PC-3 (cell line): ENCODE results near the gene FRAT2. TPM values are rescaled to one million over a fixed set of nuclear protein-coding genes. Genes with fewer than 3 reads are reported as not detected.

ENCODE experiments used
- ATAC-seq: fragments of 200-7000 bp; cut with Tn5 transposase; 2 replicates; pipeline ENCODE4 v1.9.1; 2020; ENCODE audit warnings: mild to moderate bottlenecking, moderate library complexity
- BruUV-seq: library from RNA; stranded (reverse); fragments of 400-500 nt; replicated peaks from 2 replicates; lab custom pipeline; 2021; lab: Mats Ljungman, UMichigan
- CTCF ChIA-PET: fragments of 300-600 bp; sonication (Branson Sonifier 250); formaldehyde crosslinking; loops from one replicate; lab custom pipeline; 2022; ENCODE audit warnings: antibody characterized with exemption; lab: Charles Lee
- POLR2A ChIA-PET: fragments of 300-600 bp; sonication (Branson Sonifier 250); formaldehyde crosslinking; loops from one replicate; lab custom pipeline; 2022; ENCODE audit warnings: antibody characterized with exemption; ENCODE audit not compliant: unreplicated experiment; lab: Charles Lee
- DNase-seq: peaks from one replicate; pipeline ENCODE4 v3.0.0-alpha.2; 2015
- H2AFZ ChIP-seq: fragments of 300-600 bp; sonication (generic); 2 replicates; pipeline ENCODE4 v1.6.0; 2016; ENCODE audit warnings: antibody characterized with exemption, low read length
- H3F3A ChIP-seq: fragments of 300-600 bp; sonication (generic); one replicate; pipeline ENCODE4 v1.6.0; 2017; ENCODE audit warnings: antibody characterized with exemption, low read length, control low read depth, mild to moderate bottlenecking; ENCODE audit not compliant: unreplicated experiment
- H3K27ac ChIP-seq: fragments of 300-600 bp; sonication (generic); 2 replicates; pipeline ENCODE4 v1.5.1; 2016; ENCODE audit warnings: mild to moderate bottlenecking, low read length
- H3K27me3 ChIP-seq: fragments of 300-600 bp; sonication (generic); 2 replicates; pipeline ENCODE4 v1.6.1; 2016; ENCODE audit warnings: low read length, mixed read lengths
- H3K36me3 ChIP-seq: fragments of 300-600 bp; sonication (generic); 2 replicates; pipeline ENCODE4 v1.6.1; 2016; ENCODE audit warnings: low read depth, mixed run types, low read length, mixed read lengths
- H3K4me1 ChIP-seq: fragments of 300-600 bp; sonication (generic); 2 replicates; pipeline ENCODE4 v1.5.1; 2016; ENCODE audit warnings: low read length; ENCODE audit not compliant: insufficient read depth
- H3K4me2 ChIP-seq: fragments of 300-600 bp; sonication (generic); 2 replicates; pipeline ENCODE4 v1.6.0; 2016; ENCODE audit warnings: low read length
- H3K4me3 ChIP-seq: fragments of 300-600 bp; sonication (generic); 2 replicates; pipeline ENCODE4 v1.5.1; 2016; ENCODE audit warnings: mild to moderate bottlenecking, low read length, mixed read lengths
- H3K79me2 ChIP-seq: fragments of 300-600 bp; sonication (generic); 2 replicates; pipeline ENCODE4 v1.6.1; 2017; ENCODE audit warnings: low read length, mixed read lengths
- H3K9ac ChIP-seq: fragments of 300-600 bp; sonication (generic); 2 replicates; pipeline ENCODE4 v1.6.0; 2016; ENCODE audit warnings: mild to moderate bottlenecking, low read length
- H3K9me2 ChIP-seq: fragments of 300-600 bp; sonication (generic); replicated peaks from 2 replicates; pipeline ENCODE4 v1.6.1; 2016; ENCODE audit warnings: mixed run types, low read length, mixed read lengths
- H3K9me3 ChIP-seq: fragments of 300-600 bp; sonication (generic); 2 replicates; pipeline ENCODE4 v1.6.1; 2016; ENCODE audit warnings: low read length, mixed read lengths
- H4K20me1 ChIP-seq: fragments of 300-600 bp; sonication (generic); 2 replicates; pipeline ENCODE4 v1.6.1; 2016; ENCODE audit warnings: low read length, mixed read lengths
- EZH2 ChIP-seq: fragments of 300-600 bp; sonication (generic); IDR thresholded peaks from one replicate; pipeline ENCODE4 v1.6.1; 2017; ENCODE audit warnings: antibody characterized with exemption, mild to moderate bottlenecking, low read length; ENCODE audit not compliant: unreplicated experiment
- EZH2phosphoT487 ChIP-seq: fragments of 300-600 bp; sonication (generic); IDR thresholded peaks from 2 replicates; pipeline ENCODE4 v1.6.1; 2018; ENCODE audit warnings: mild to moderate bottlenecking, antibody characterized with exemption, low read length, borderline replicate concordance
- intact Hi-C: fragments of 100-400 bp; cut with micrococcal nuclease; formaldehyde crosslinking; loops from 2 replicates; pipeline ENCODE4 v1.9.0; 2023
- total RNA-seq: library from RNA; depleted of rRNA; stranded (reverse); fragments of >200 nt; gene quantifications from 2 replicates; pipeline ENCODE4 v1.2.3, GENCODE V29; 2014
- TF ChIP-seq, protein P1 (sequence below): fragments of 300-600 bp; sonication (generic); conservative IDR thresholded peaks from 2 replicates; pipeline ENCODE4 v1.5.1; 2017; ENCODE audit warnings: antibody characterized with exemption, low read depth, mild to moderate bottlenecking, low read length

Gene FRAT2
- total RNA-seq, 1 experiment from 2014 or later: 19.2 TPM

DNA sequence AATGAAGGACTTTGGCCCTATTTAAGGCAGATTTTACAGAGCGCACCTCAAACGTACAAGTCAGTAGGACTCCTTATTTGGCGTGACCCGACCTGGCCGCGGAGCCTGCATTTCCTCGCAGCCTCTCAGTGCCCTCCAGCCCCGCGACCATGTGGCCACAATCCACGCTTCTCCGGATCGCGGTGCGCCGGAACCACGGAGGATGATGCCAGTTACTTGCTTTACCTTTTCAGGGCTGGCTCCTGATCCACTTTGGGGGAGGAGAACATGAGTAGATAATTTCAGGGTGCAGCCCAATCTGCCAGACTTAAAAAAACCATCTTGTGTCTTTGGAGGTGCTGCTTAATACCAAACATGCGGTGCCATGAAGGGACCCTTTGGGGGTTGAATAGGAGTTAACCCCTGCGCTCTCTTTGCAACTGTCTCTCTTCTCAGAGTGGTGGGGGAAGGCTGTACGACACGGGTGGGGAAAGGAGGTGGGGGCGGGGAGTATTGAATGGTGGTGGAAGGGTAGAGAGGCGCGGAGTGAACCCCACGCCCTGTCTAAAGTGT lies 14.0 kb downstream of the FRAT2 start:
- H3K27ac ChIP-seq: no peak overlapping the region

DNA sequence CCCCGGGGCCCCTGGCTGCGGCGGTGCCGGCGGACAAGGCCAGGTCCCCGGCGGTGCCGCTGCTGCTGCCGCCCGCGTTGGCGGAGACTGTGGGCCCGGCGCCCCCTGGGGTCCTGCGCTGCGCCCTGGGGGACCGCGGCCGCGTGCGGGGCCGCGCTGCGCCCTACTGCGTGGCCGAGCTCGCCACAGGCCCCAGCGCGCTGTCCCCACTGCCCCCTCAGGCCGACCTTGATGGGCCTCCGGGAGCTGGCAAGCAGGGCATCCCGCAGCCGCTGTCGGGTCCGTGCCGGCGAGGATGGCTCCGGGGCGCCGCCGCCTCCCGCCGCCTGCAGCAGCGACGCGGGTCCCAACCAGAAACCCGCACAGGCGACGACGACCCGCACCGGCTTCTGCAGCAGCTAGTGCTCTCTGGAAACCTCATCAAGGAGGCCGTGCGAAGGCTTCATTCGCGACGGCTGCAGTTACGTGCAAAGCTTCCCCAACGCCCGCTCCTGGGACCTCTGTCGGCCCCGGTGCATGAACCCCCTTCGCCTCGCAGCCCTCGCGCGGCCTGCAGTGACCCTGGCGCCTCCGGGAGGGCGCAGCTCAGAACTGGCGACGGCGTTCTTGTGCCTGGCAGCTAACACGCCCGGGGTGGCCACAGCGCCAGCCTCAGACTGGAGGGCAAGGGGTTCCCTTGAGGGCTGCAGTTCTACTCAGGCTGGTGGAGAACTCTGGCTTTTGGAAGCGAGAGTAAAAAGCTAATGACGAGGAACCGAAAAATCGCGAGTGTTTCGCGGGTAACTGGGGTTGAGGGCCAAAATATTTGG lies 14.7 kb downstream of the FRAT2 start:
- peak; percentile 30 for DNase-seq
- intact Hi-C loops: no loop called here
- POLR2A ChIA-PET: no interaction called here

More for the DNA sequence above, 14.0 kb downstream of the FRAT2 start:
- ATAC-seq: peak; percentile 5
- peaks cover 9% of the 10 kb centered on the region for H3K4me1 ChIP-seq
- ChIA-PET POLR2A (no interaction called here), CTCF (no interaction called here)
- no peak for DNase-seq
- H3K4me3 ChIP-seq: peak overlapping the region; percentile 80
- H3K4me2 ChIP-seq: peak overlapping the region; percentile 90
- H3K9ac ChIP-seq: peak overlapping the region; percentile 54; the same call in 1 of the 2 replicates
- no peaks in the 10 kb centered on the region for H3K36me3 ChIP-seq
- H3K9me3 ChIP-seq: no peaks in the 10 kb centered on the region
- no peaks in the 10 kb centered on the region for H3K9me2 ChIP-seq
- no peaks in the 10 kb centered on the region for H3K79me2 ChIP-seq
- H3K27me3 ChIP-seq: no peaks in the 10 kb centered on the region
- H4K20me1 ChIP-seq: no peaks in the 10 kb centered on the region
- H2AFZ ChIP-seq: peak overlapping the region; percentile 73
- TF ChIP-seq, protein P1, sequence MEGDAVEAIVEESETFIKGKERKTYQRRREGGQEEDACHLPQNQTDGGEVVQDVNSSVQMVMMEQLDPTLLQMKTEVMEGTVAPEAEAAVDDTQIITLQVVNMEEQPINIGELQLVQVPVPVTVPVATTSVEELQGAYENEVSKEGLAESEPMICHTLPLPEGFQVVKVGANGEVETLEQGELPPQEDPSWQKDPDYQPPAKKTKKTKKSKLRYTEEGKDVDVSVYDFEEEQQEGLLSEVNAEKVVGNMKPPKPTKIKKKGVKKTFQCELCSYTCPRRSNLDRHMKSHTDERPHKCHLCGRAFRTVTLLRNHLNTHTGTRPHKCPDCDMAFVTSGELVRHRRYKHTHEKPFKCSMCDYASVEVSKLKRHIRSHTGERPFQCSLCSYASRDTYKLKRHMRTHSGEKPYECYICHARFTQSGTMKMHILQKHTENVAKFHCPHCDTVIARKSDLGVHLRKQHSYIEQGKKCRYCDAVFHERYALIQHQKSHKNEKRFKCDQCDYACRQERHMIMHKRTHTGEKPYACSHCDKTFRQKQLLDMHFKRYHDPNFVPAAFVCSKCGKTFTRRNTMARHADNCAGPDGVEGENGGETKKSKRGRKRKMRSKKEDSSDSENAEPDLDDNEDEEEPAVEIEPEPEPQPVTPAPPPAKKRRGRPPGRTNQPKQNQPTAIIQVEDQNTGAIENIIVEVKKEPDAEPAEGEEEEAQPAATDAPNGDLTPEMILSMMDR: no peak
- no peak for TF ChIP-seq EZH2phosphoT487
- BruUV-seq: TSS peak; percentile 60
- intact Hi-C loops: no loop called here
- H3F3A ChIP-seq: no peaks in the 10 kb centered on the region

More for the DNA sequence above, 14.7 kb downstream of the FRAT2 start:
- H3F3A ChIP-seq: no peaks in the 10 kb centered on the region
- H2AFZ ChIP-seq: peak overlapping the region; percentile 73
- no peaks in the 10 kb centered on the region for H3K9me3 ChIP-seq
- H3K79me2 ChIP-seq: no peaks in the 10 kb centered on the region
- peak overlapping the region; percentile 80 for H3K4me3 ChIP-seq
- peak overlapping the region; percentile 90 for H3K4me2 ChIP-seq
- no peaks in the 10 kb centered on the region for H4K20me1 ChIP-seq
- peak; percentile 66 for ATAC-seq
- H3K9ac ChIP-seq: peak overlapping the region; percentile 54; the same call in 1 of the 2 replicates
- no peaks in the 10 kb centered on the region for H3K36me3 ChIP-seq
- no peak overlapping the region for H3K27ac ChIP-seq
- no peaks in the 10 kb centered on the region for H3K27me3 ChIP-seq
- BruUV-seq: no TSS peak
- CTCF ChIA-PET: interaction anchor here (1.5 kb wide), 1 partner anchor 41 kb away, joined by 5 read pairs; no protein-coding TSS in a partner anchor
- peaks cover 9% of the 10 kb centered on the region for H3K4me1 ChIP-seq
- no peak for TF ChIP-seq EZH2
- TF ChIP-seq, protein P1: peak; percentile 22; the same call in 1 of the 2 replicates
- H3K9me2 ChIP-seq: no peaks in the 10 kb centered on the region
